HUES64 (cell line): ENCODE measurements around the gene ACKR1.
A peak's percentile ranks its signal among the peaks of the same experiment; 100 is the strongest.

Source experiments
- H3K27ac ChIP-seq: 2 replicates; pipeline ENCODE4 v1.7.0; 2013; ENCODE audit warnings: low read depth, low read length, inconsistent platforms
- H3K27me3 ChIP-seq: 2 replicates; pipeline ENCODE4 v1.6.1; 2013; ENCODE audit warnings: mild to moderate bottlenecking, low read length; ENCODE audit not compliant: insufficient read depth
- H3K36me3 ChIP-seq: 2 replicates; pipeline ENCODE4 v1.6.1; 2013; ENCODE audit warnings: mild to moderate bottlenecking, low read length; ENCODE audit not compliant: insufficient read depth
- H3K4me1 ChIP-seq: 2 replicates; pipeline ENCODE4 v1.6.1; 2013; ENCODE audit warnings: mild to moderate bottlenecking, low read length, moderate library complexity; ENCODE audit not compliant: insufficient read depth
- H3K4me3 ChIP-seq: 2 replicates; pipeline ENCODE4 v1.5.1; 2013; ENCODE audit warnings: mild to moderate bottlenecking, low read length, moderate library complexity
- H3K9ac ChIP-seq: 2 replicates; pipeline ENCODE4 v1.6.1; 2013; ENCODE audit warnings: mild to moderate bottlenecking, low read depth, low read length
- H3K9me3 ChIP-seq: 2 replicates; pipeline ENCODE4 v1.6.1; 2013; ENCODE audit warnings: low read depth, low read length; ENCODE audit not compliant: insufficient read depth
- WGBS: fragments of 150-250, 120-280 bp; methylation state at CpG from one replicate; pipeline ENCODE4 v1.1.7; 2013; ENCODE audit warnings: missing lambda C conversion rate; 5-methylcytosine and 5-hydroxymethylcytosine counted together

The ACKR1 gene

GRCh38 chr1:159187647-159188374 lies 16.9 kb upstream of the ACKR1 start:
- peak overlapping the region; percentile 69 for H3K9ac ChIP-seq
- H3K36me3 ChIP-seq: no peaks in the 10 kb centered on the region
- H3K27ac ChIP-seq: peak overlapping the region; percentile 71; the same call in 1 of the 2 replicates
- H3K27me3 ChIP-seq: no peaks in the 10 kb centered on the region
- H3K9me3 ChIP-seq: no peaks in the 10 kb centered on the region
- 6% methylated on average over 14 of the region's 14 CpGs for WGBS
- peaks cover 15% of the 10 kb centered on the region; the same call in 1 of the 2 replicates for H3K4me1 ChIP-seq
- peak overlapping the region; percentile 70 for H3K4me3 ChIP-seq

- H3K4me3 ChIP-seq: peak overlapping the region; percentile 70
- H3K27me3 ChIP-seq: no peaks in the 10 kb centered on the region
- peak overlapping the region; percentile 69 for H3K9ac ChIP-seq
Measured at GRCh38 chr1:159188375-159188788, 16.3 kb upstream of the ACKR1 start.

GRCh38 chr1:159190441-159190840 lies 14.2 kb upstream of the ACKR1 start:
- 89% methylated on average over 2 of the region's 2 CpGs for WGBS
- Histone ChIP-seq H3K36me3 (no peaks in the 10 kb centered on the region), H3K4me3 (no peak overlapping the region)

More at GRCh38 chr1:159188375-159188788, 16.3 kb upstream of the ACKR1 start:
- Histone ChIP-seq H3K4me1 (peaks cover 15% of the 10 kb centered on the region; the same call in 1 of the 2 replicates), H3K27ac (peak overlapping the region; percentile 71), H3K9me3 (no peaks in the 10 kb centered on the region), H3K36me3 (no peaks in the 10 kb centered on the region)
- under 1% methylated on average over 24 of the region's 24 CpGs for WGBS

GRCh38 chr1:159196543-159196942 lies 8.1 kb upstream of the ACKR1 start:
- 76% methylated on average over 5 of the region's 5 CpGs for WGBS
- no peaks in the 10 kb centered on the region for H3K36me3 ChIP-seq

More at GRCh38 chr1:159190441-159190840, 14.2 kb upstream of the ACKR1 start:
- Histone ChIP-seq H3K4me1 (peaks cover 15% of the 10 kb centered on the region; the same call in 1 of the 2 replicates), H3K27me3 (no peaks in the 10 kb centered on the region), H3K9ac (no peak overlapping the region), H3K9me3 (no peaks in the 10 kb centered on the region), H3K27ac (no peak overlapping the region)

GRCh38 chr1:159197561-159198557 lies 6.8 kb upstream of the ACKR1 start:
- H3K4me1 ChIP-seq: no peaks in the 10 kb centered on the region
- no peaks in the 10 kb centered on the region for H3K9me3 ChIP-seq
- WGBS: 50% methylated on average over 12 of the region's 12 CpGs
- no peak overlapping the region for H3K4me3 ChIP-seq
- H3K9ac ChIP-seq: no peak overlapping the region
- H3K36me3 ChIP-seq: no peaks in the 10 kb centered on the region
- H3K27me3 ChIP-seq: no peaks in the 10 kb centered on the region
- no peak overlapping the region for H3K27ac ChIP-seq

More at GRCh38 chr1:159196543-159196942, 8.1 kb upstream of the ACKR1 start:
- Histone ChIP-seq H3K27ac (no peak overlapping the region), H3K4me3 (no peak overlapping the region), H3K9me3 (no peaks in the 10 kb centered on the region), H3K27me3 (no peaks in the 10 kb centered on the region), H3K4me1 (no peaks in the 10 kb centered on the region), H3K9ac (no peak overlapping the region)

- WGBS: 93% methylated on average over 5 of the region's 5 CpGs
- no peak overlapping the region for H3K4me3 ChIP-seq
- H3K27me3 ChIP-seq: no peaks in the 10 kb centered on the region
- no peaks in the 10 kb centered on the region for H3K36me3 ChIP-seq
- no peaks in the 10 kb centered on the region for H3K9me3 ChIP-seq
- H3K9ac ChIP-seq: no peak overlapping the region
- H3K4me1 ChIP-seq: no peaks in the 10 kb centered on the region
- no peak overlapping the region for H3K27ac ChIP-seq
Measured at GRCh38 chr1:159199901-159200300, 4.8 kb upstream of the ACKR1 start.

GRCh38 chr1:159200769-159201168 lies 3.9 kb upstream of the ACKR1 start:
- no peaks in the 10 kb centered on the region for H3K4me1 ChIP-seq
- H3K36me3 ChIP-seq: no peaks in the 10 kb centered on the region

GRCh38 chr1:159201642-159202041 lies 3.0 kb upstream of the ACKR1 start:
- H3K27ac ChIP-seq: no peak overlapping the region
- H3K4me1 ChIP-seq: no peaks in the 10 kb centered on the region
- H3K9me3 ChIP-seq: no peaks in the 10 kb centered on the region
- no peak overlapping the region for H3K9ac ChIP-seq
- H3K27me3 ChIP-seq: no peaks in the 10 kb centered on the region
- WGBS: 80% methylated on average over 5 of the region's 5 CpGs
- no peaks in the 10 kb centered on the region for H3K36me3 ChIP-seq
- no peak overlapping the region for H3K4me3 ChIP-seq

More at GRCh38 chr1:159200769-159201168, 3.9 kb upstream of the ACKR1 start:
- Histone ChIP-seq H3K27ac (no peak overlapping the region), H3K9me3 (no peaks in the 10 kb centered on the region), H3K27me3 (no peaks in the 10 kb centered on the region), H3K4me3 (no peak overlapping the region), H3K9ac (no peak overlapping the region)
- 88% methylated on average over 11 of the region's 18 CpGs for WGBS

- Histone ChIP-seq H3K27ac (no peak overlapping the region), H3K9ac (no peak overlapping the region), H3K36me3 (no peaks in the 10 kb centered on the region), H3K4me1 (peaks cover 3% of the 10 kb centered on the region; the same call in 1 of the 2 replicates), H3K27me3 (no peaks in the 10 kb centered on the region), H3K4me3 (no peak overlapping the region), H3K9me3 (no peaks in the 10 kb centered on the region)
- WGBS: 81% methylated on average over 6 of the region's 6 CpGs
Measured at GRCh38 chr1:159203610-159204009, 1.1 kb upstream of the ACKR1 start.

GRCh38 chr1:159205225-159205624 lies 550 bp downstream of the ACKR1 start:
- 60% methylated on average over 6 of the region's 6 CpGs for WGBS
- H3K9me3 ChIP-seq: no peaks in the 10 kb centered on the region
- H3K27me3 ChIP-seq: no peaks in the 10 kb centered on the region
- H3K4me1 ChIP-seq: peaks cover 3% of the 10 kb centered on the region; the same call in 1 of the 2 replicates
- no peak overlapping the region for H3K27ac ChIP-seq
- no peaks in the 10 kb centered on the region for H3K36me3 ChIP-seq
- no peak overlapping the region for H3K4me3 ChIP-seq
- H3K9ac ChIP-seq: no peak overlapping the region

- H3K27me3 ChIP-seq: no peaks in the 10 kb centered on the region
- H3K9ac ChIP-seq: no peak overlapping the region
- WGBS: 94% methylated on average over 4 of the region's 4 CpGs
Measured at GRCh38 chr1:159206110-159206509, 1.4 kb downstream of the ACKR1 start.

More at GRCh38 chr1:159206110-159206509, 1.4 kb downstream of the ACKR1 start:
- Histone ChIP-seq H3K4me3 (no peak overlapping the region), H3K4me1 (peaks cover 4% of the 10 kb centered on the region; the same call in 1 of the 2 replicates), H3K9me3 (no peaks in the 10 kb centered on the region), H3K27ac (no peak overlapping the region), H3K36me3 (no peaks in the 10 kb centered on the region)
